Stimulated activated CD4-positive, alpha-beta T cell treated with anti-CD3 and anti-CD28 coated beads, Interleukin-1b, Interleukin-23, amount 100 ng/mL, for 1 hour (primary cell): Measurements from ENCODE around the gene UROC1.

Source experiments
- DNase-seq, 2 donors: peaks; one replicate each; pipeline ENCODE4 v3.0.0-alpha.2; 2020; ENCODE audit warnings: low read depth in 2 of 2

Gene UROC1

DNA sequence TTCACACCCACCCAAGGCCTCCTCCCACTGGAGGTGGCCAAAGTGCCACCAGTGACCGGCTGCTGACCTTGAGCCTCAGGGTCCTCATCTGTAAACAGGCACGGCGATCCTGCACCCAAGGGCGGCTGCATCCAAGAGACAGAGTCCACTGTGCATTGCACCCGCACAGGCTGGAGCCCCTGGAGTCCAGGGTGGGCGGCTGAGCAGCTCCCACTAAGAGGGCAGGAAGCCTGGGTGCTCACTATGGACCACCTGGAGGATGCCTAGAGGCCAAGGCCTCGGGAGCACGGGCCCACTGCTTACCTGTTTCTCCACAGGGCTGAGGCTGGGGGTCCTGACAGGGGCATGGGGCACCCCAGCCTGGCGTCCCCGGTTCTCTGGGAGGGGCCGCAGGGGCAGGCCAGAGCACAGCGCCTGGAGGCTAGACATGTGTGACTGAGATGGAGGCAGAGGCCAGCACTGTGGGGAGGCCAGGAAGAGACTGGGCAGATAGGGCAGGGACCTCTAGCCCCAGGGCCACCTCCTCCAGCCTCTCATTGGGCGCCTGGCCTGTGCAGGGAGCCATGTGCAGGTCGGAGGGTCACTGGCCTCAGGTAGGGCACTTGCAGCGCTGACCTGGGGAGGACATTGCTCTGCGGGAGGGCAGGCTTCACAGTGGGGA lies at the start of gene UROC1:
Gene UROC1 (minus strand): TSS at position 483 of the 661 bp plus-strand sequence. CDS start 54 bp downstream, at position 429.
- no peak for DNase-seq

- no peak for DNase-seq
These were observed 45.2 kb upstream of the UROC1 start for GRCh38 chr3:126562737-126563276.

- no peak for DNase-seq
These were observed 40.9 kb upstream of the UROC1 start, which contains the start of gene C3orf22 for GRCh38 chr3:126558336-126559071. TSS of gene C3orf22 (minus strand) at chr3:126558932. CDS start at chr3:126553390, 5,542 bp downstream.

- DNase-seq = no peak
These were observed 40.2 kb upstream of the UROC1 start for GRCh38 chr3:126557761-126558160.

- DNase-seq = no peak
These were observed 39.8 kb upstream of the UROC1 start for GRCh38 chr3:126557415-126557745.

GRCh38 chr3:126556637-126557414 lies 39.3 kb upstream of the UROC1 start:
- DNase-seq = no peak

DNA sequence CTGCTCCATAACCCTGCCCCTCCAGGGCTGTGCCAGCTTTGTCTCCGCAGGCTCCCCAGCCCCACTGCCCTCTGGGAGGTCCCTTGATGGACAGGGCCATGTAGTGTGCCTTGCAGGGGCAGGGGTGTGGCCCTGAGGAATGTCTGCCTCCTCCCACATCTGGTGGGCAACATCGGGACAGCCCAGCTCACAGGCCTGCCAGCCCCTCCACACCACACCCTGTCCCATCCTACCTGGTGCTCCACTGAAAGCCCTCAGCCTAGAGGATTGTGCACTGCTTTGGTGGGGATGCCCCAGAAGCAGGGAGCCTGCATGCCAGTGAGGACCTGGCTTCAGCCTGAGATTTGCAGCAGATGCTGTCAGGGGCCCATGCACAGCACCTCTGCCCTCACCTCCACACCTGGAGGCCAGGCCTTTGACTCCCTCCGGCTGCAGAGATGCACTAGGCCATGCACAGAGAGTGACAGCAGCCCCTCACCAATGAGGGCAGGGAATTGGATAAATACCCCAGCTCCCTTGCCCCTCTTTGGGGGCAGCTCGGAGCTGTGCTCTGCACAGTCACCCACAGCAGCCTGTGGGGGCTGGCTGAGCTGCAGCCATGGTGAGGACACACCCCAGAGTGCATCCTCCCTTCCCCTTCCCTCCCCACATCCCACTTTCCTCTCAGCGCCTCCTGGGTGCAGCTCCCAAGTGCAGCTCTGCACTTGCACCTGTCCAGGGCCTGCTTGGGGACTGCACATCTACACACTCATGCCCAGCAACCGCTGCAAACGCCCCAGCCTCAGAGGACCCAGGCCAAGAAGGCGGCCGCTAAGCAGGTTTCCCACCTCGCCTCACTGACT lies 38.4 kb upstream of the UROC1 start:
- DNase-seq = no peak

- no peak for DNase-seq
These were observed 37.3 kb upstream of the UROC1 start for GRCh38 chr3:126554560-126555525.

GRCh38 chr3:126553284-126554084 lies 35.9 kb upstream of the UROC1 start:
- DNase-seq = no peak

GRCh38 chr3:126552688-126553283 lies 35.2 kb upstream of the UROC1 start:
- DNase-seq = no peak

DNA sequence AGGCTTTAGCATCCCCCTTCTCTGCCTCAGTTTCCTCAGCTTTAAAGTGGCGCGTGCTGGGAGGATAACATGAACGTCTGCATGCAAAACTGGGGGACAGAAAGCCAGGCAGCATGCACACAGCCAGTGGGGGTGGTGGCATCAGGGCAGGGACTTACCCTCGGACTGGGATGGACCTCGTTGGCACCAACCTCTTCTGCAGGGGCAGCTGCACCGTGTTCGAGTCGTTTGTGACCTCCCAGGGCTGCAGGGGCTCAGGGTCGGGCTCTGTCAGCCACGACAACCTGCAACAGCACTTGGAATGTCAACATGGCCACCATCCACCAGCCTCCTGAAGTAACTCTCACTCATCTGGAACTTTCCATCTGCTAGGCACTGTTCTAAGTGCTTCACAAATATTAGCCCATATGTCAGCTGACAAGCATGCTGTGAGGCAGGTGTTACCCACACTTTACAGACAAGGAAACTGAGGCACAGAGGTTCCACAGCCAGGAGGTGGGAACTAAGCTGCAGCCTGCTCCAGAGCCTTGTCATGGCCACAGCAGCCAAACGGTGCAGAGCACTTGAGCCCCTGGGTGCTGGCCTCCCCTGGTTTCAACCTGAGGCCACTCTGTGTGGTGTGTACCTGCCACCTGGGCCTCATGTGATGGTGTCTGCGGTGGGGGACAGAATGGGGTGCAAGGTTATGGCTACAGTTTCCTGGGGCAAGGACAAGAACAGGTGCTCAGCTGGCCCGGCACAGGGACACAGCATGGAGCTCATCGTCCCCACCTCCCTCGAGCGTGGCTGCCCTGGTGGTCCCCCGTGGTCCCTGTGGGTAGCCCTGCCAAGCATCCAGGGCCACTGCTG lies 34.5 kb upstream of the UROC1 start:
- DNase-seq = no peak

DNA sequence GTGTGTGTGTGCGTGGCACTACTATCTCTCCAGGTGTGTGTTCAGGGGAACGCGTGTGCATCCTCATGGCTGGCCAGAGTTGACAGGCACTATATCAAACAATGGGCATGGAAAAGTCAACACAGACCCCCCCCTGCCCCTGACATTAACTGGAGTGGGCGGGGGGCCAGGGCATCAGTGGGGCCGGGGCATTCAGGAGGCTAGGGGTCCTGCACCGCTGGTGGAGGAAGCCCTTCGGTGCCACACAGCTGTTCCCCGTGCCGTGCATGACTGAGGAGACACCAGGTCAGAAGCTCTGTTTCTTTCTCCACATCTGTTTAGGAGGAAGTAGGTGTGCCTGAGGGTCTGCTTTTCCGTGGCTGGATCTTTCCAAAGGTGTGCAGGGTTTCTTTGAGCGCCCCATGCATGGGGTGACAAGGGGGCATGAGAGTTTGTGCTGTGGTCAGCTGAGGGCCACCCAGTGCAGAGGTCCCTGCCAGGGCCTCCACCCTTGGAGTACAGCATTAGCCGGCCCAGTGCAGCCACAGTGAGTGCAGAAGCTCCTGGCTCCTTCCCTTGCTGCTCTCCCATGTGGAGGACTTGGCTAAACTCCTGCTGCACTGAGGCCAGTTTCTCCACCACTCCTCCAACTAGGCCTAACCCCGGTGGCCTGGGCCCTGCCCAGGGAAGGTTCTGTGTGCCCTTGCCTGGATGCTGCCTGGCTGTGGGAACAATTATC lies 33.7 kb upstream of the UROC1 start:
- DNase-seq = no peak

DNA sequence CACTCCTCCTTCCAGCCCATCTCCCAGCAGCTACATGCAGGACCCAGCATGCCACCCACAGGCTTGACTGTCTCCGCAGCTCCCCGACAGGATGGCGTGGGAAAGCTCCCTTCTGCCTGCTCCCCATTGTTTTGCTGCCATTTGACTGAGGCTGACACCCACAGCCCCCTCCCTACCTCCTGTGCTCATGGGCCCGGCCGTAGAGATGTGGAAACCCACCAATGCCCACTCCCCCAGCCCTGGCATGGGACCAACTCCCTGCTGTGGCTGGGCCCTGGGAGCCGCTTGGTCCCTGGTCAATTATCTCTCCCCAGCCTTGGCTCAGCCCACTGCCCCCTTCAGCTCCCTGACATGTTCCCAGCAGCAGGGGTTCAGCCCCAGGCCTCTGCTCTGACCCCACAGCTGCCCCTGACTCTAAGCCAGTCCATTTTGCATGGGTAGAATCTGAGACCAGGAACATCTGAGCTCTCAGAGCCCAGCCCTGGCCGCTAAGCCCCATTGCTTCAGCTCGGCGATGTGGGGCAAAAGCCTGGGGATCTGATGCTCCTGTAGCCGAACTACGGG lies 33.0 kb upstream of the UROC1 start:
- DNase-seq = no peak

GRCh38 chr3:126549861-126550487 lies 32.4 kb upstream of the UROC1 start:
- no peak for DNase-seq

GRCh38 chr3:126548556-126549466 lies 31.2 kb upstream of the UROC1 start:
- DNase-seq = no peak
